HepG2 (cell line): ENCODE data around the gene NECTIN2. TPM values are rescaled to one million over a fixed set of nuclear protein-coding genes. Genes with fewer than 3 reads are reported as not detected.
A peak's percentile ranks its signal among the peaks of the same experiment; 100 is the strongest.

Experiments
- ADNP ChIP-seq: sonication (generic); formaldehyde crosslinking; IDR thresholded peaks from 2 replicates; pipeline ENCODE4 v1.4.0; 2020; ENCODE audit warnings: missing genetic modification reagents
- AHR ChIP-seq: IDR thresholded peaks from 2 replicates; pipeline ENCODE4 v1.6.1; 2018; ENCODE audit warnings: missing genetic modification reagents, missing compliant biosample characterization
- HNRNPH1 ChIP-seq: fragments of 200-400 bp; formaldehyde crosslinking; optimal IDR thresholded peaks from 2 replicates; pipeline ENCODE3; 2017; ENCODE audit warnings: mild to moderate bottlenecking, low read depth, low read length
- HOXD1 ChIP-seq: sonication (generic); formaldehyde crosslinking; IDR thresholded peaks from 2 replicates; pipeline ENCODE4 v1.5.0; 2020; ENCODE audit warnings: missing genetic modification reagents
- KDM4B ChIP-seq: sonication (generic); formaldehyde crosslinking; IDR thresholded peaks from 2 replicates; pipeline ENCODE4 v1.4.0; 2020; ENCODE audit warnings: missing genetic modification reagents
- NFE2L1 ChIP-seq: sonication (generic); formaldehyde crosslinking; IDR thresholded peaks from 2 replicates; pipeline ENCODE4 v1.4.0; 2020; ENCODE audit warnings: missing genetic modification reagents, mild to moderate bottlenecking, borderline replicate concordance
- NFE2L2 ChIP-seq: fragments of 150-350 bp; IDR thresholded peaks from 2 replicates; pipeline ENCODE4 v1.6.1; 2014; ENCODE audit warnings: low read length
- RCOR2 ChIP-seq: IDR thresholded peaks from 2 replicates; pipeline ENCODE4 v1.6.1; 2016; ENCODE audit warnings: missing biosample characterization, missing genetic modification reagents
- SOX6 ChIP-seq, 2 experiments: fragments of 450-650 bp in 1 of 2; sonication (generic) in 1 of 2; formaldehyde crosslinking in 1 of 2; IDR thresholded peaks; 2 replicates each; pipeline versions ENCODE4 v1.4.0 to v1.6.1; 2017 to 2020; ENCODE audit warnings: antibody characterized with exemption in 1 of 2, mild to moderate bottlenecking in 1 of 2, missing genetic modification reagents in 1 of 2
- STAG1 ChIP-seq: sonication (generic); formaldehyde crosslinking; IDR thresholded peaks from 2 replicates; pipeline ENCODE4 v1.4.0; 2020; ENCODE audit warnings: missing genetic modification reagents
- TMF1 ChIP-seq: sonication (generic); formaldehyde crosslinking; IDR thresholded peaks from 2 replicates; pipeline ENCODE4 v1.8.1; 2022; ENCODE audit warnings: low read depth, missing genetic modification reagents
- ZBTB38 ChIP-seq: sonication (generic); formaldehyde crosslinking; IDR thresholded peaks from 2 replicates; pipeline ENCODE4 v1.5.1; 2020; ENCODE audit warnings: mild to moderate bottlenecking, missing genetic modification reagents
- ZKSCAN1 ChIP-seq: fragments of 150-350 bp; IDR thresholded peaks from 2 replicates; pipeline ENCODE4 v1.6.1; 2014; ENCODE audit warnings: low read length
- ZNF230 ChIP-seq: sonication (generic); formaldehyde crosslinking; IDR thresholded peaks from 2 replicates; pipeline ENCODE4 v1.4.0; 2020; ENCODE audit warnings: mild to moderate bottlenecking, missing genetic modification reagents
- ZNF274 ChIP-seq: sonication (generic); formaldehyde crosslinking; IDR thresholded peaks from 2 replicates; pipeline ENCODE4 v1.5.1; 2020; ENCODE audit warnings: mild to moderate bottlenecking, missing genetic modification reagents
- ZNF331 ChIP-seq: sonication (generic); formaldehyde crosslinking; IDR thresholded peaks from 2 replicates; pipeline ENCODE4 v1.4.0; 2020; ENCODE audit warnings: missing genetic modification reagents
- ZNF501 ChIP-seq: sonication (generic); formaldehyde crosslinking; IDR thresholded peaks from 2 replicates; pipeline ENCODE4 v1.5.1; 2020; ENCODE audit warnings: mild to moderate bottlenecking, moderate library complexity, missing genetic modification reagents
- ZNF7 ChIP-seq: IDR thresholded peaks from 2 replicates; pipeline ENCODE4 v1.6.1; 2016; ENCODE audit warnings: missing biosample characterization, missing genetic modification reagents
- ZNF788 ChIP-seq: sonication (generic); formaldehyde crosslinking; IDR thresholded peaks from 2 replicates; pipeline ENCODE4 v1.5.0; 2020; ENCODE audit warnings: mild to moderate bottlenecking, missing genetic modification reagents, borderline replicate concordance
- polyA plus RNA-seq, 8 experiments: library from polyadenylated mRNA; depleted of rRNA in 3 of 8; stranded (reverse) in 7 of 8; unstranded in 1 of 8; fragments of >200 nt; fragmentation: Illumina TruSeq in 4 of 8; extraction: Trizol in 4 of 8; gene quantifications; 2 replicates each; pipeline versions ENCODE4 v1.2.1 to v1.2.3, GENCODE V29; 2011 to 2016; ENCODE audit warnings: low read depth in 4 of 8, missing spikeins in 1 of 8, mixed read lengths in 1 of 8; ENCODE audit not compliant: insufficient read depth in 1 of 8
- total RNA-seq, 5 experiments: library from RNA; depleted of rRNA; stranded (reverse); fragments of >200 nt; fragmentation: Illumina TruSeq; extraction: Trizol; gene quantifications; 2 replicates each; pipeline ENCODE4 v1.2.3, GENCODE V29; 2016; ENCODE audit warnings: low read depth in 1 of 5
- TF ChIP-seq, protein P1 (sequence below): sonication (generic); formaldehyde crosslinking; IDR thresholded peaks from 2 replicates; pipeline ENCODE4 v1.4.0; 2020; ENCODE audit warnings: missing genetic modification reagents
- TF ChIP-seq, protein P2 (sequence below): sonication (generic); formaldehyde crosslinking; IDR thresholded peaks from 2 replicates; pipeline ENCODE4 v1.4.0; 2020; ENCODE audit warnings: mild to moderate bottlenecking, missing genetic modification reagents
- TF ChIP-seq, protein P3 (sequence below): conservative IDR thresholded peaks from 2 replicates; pipeline ENCODE4 v1.6.1; 2018; ENCODE audit warnings: missing genetic modification reagents
- TF ChIP-seq, protein P4 (sequence below): IDR thresholded peaks from 2 replicates; pipeline ENCODE4 v1.6.1; 2018; ENCODE audit warnings: missing genetic modification reagents

NECTIN2 gene
- total and polyA plus RNA-seq, 2 of the 13 experiments (the other 11 are each of a cell fraction or from before 2014, with no cell fraction given) = 75.4 to 114 TPM

DNA sequence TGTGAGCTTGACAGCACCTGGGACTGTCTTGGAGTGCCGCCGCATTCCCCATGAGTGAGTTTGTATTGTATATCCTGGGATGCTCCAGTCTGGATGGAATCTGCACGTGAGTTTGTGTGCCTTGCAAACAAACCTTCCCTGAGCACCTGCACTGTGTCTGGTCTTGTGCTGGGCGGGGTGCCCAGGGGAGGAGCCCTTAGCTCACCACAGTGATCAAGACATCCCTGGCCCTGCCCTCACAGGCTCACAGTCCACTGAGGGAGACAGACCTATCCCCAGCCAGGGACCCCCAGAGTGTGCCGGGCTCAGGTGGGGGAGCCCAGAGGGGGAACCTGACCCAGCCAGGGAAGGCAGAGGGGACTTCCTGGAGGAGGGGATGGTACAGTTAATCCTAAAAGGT, 38.9 kb upstream of the NECTIN2 start (continued):
- TF ChIP-seq, protein P1, sequence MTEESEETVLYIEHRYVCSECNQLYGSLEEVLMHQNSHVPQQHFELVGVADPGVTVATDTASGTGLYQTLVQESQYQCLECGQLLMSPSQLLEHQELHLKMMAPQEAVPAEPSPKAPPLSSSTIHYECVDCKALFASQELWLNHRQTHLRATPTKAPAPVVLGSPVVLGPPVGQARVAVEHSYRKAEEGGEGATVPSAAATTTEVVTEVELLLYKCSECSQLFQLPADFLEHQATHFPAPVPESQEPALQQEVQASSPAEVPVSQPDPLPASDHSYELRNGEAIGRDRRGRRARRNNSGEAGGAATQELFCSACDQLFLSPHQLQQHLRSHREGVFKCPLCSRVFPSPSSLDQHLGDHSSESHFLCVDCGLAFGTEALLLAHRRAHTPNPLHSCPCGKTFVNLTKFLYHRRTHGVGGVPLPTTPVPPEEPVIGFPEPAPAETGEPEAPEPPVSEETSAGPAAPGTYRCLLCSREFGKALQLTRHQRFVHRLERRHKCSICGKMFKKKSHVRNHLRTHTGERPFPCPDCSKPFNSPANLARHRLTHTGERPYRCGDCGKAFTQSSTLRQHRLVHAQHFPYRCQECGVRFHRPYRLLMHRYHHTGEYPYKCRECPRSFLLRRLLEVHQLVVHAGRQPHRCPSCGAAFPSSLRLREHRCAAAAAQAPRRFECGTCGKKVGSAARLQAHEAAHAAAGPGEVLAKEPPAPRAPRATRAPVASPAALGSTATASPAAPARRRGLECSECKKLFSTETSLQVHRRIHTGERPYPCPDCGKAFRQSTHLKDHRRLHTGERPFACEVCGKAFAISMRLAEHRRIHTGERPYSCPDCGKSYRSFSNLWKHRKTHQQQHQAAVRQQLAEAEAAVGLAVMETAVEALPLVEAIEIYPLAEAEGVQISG (CRISPR knock-in tag) = peak; percentile 47; the same call in 1 of the 2 replicates
- TF ChIP-seq HNRNPH1 (no peak), NFE2L1 (CRISPR knock-in tag) (no peak), ZNF230 (no peak), ZKSCAN1 (no peak), ZNF331 (CRISPR knock-in tag) (peak; percentile 75; the same call in 1 of the 2 replicates), ZNF501 (no peak), TMF1 (CRISPR knock-in tag) (no peak), RCOR2 (CRISPR knock-in tag) (no peak), KDM4B (CRISPR knock-in tag) (0 out of 2 replicates have a peak, but pooled peaks have one; percentile 44), STAG1 (CRISPR knock-in tag) (0 out of 2 replicates have a peak, but pooled peaks have one; percentile 1), SOX6 (IDR thresholded peaks at IDR 0.05) (no peak), SOX6 (CRISPR knock-in tag; IDR thresholded peaks at IDR 0.05) (peak; percentile 88), HOXD1 (0 out of 2 replicates have a peak, but pooled peaks have one; percentile 15), ZNF7 (no peak), AHR (CRISPR knock-in tag) (no peak), ZNF788 (CRISPR knock-in tag) (no peak), ADNP (CRISPR knock-in tag) (no peak), ZNF274 (CRISPR knock-in tag) (no peak), ZBTB38 (0 out of 2 replicates have a peak, but pooled peaks have one; percentile 33), NFE2L2 (no peak)
- TF ChIP-seq, protein P2, sequence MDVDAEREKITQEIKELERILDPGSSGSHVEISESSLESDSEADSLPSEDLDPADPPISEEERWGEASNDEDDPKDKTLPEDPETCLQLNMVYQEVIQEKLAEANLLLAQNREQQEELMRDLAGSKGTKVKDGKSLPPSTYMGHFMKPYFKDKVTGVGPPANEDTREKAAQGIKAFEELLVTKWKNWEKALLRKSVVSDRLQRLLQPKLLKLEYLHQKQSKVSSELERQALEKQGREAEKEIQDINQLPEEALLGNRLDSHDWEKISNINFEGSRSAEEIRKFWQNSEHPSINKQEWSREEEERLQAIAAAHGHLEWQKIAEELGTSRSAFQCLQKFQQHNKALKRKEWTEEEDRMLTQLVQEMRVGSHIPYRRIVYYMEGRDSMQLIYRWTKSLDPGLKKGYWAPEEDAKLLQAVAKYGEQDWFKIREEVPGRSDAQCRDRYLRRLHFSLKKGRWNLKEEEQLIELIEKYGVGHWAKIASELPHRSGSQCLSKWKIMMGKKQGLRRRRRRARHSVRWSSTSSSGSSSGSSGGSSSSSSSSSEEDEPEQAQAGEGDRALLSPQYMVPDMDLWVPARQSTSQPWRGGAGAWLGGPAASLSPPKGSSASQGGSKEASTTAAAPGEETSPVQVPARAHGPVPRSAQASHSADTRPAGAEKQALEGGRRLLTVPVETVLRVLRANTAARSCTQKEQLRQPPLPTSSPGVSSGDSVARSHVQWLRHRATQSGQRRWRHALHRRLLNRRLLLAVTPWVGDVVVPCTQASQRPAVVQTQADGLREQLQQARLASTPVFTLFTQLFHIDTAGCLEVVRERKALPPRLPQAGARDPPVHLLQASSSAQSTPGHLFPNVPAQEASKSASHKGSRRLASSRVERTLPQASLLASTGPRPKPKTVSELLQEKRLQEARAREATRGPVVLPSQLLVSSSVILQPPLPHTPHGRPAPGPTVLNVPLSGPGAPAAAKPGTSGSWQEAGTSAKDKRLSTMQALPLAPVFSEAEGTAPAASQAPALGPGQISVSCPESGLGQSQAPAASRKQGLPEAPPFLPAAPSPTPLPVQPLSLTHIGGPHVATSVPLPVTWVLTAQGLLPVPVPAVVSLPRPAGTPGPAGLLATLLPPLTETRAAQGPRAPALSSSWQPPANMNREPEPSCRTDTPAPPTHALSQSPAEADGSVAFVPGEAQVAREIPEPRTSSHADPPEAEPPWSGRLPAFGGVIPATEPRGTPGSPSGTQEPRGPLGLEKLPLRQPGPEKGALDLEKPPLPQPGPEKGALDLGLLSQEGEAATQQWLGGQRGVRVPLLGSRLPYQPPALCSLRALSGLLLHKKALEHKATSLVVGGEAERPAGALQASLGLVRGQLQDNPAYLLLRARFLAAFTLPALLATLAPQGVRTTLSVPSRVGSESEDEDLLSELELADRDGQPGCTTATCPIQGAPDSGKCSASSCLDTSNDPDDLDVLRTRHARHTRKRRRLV (CRISPR knock-in tag) = no peak
- TF ChIP-seq, protein P3, sequence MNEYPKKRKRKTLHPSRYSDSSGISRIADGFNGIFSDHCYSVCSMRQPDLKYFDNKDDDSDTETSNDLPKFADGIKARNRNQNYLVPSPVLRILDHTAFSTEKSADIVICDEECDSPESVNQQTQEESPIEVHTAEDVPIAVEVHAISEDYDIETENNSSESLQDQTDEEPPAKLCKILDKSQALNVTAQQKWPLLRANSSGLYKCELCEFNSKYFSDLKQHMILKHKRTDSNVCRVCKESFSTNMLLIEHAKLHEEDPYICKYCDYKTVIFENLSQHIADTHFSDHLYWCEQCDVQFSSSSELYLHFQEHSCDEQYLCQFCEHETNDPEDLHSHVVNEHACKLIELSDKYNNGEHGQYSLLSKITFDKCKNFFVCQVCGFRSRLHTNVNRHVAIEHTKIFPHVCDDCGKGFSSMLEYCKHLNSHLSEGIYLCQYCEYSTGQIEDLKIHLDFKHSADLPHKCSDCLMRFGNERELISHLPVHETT (CRISPR knock-in tag) = no peak
- TF ChIP-seq, protein P4, sequence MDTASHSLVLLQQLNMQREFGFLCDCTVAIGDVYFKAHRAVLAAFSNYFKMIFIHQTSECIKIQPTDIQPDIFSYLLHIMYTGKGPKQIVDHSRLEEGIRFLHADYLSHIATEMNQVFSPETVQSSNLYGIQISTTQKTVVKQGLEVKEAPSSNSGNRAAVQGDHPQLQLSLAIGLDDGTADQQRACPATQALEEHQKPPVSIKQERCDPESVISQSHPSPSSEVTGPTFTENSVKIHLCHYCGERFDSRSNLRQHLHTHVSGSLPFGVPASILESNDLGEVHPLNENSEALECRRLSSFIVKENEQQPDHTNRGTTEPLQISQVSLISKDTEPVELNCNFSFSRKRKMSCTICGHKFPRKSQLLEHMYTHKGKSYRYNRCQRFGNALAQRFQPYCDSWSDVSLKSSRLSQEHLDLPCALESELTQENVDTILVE (CRISPR knock-in tag) = no peak
